Endothelial cell of umbilical vein (primary cell): ENCODE data around the gene GOLPH3L.

Experiments
- EZH2 ChIP-seq: IDR thresholded peaks from 2 replicates; pipeline ENCODE4 v1.6.1; 2012; ENCODE audit warnings: borderline replicate concordance, low read depth, mild to moderate bottlenecking, moderate library complexity, low read length, inconsistent platforms; ENCODE audit not compliant: severe bottlenecking
- FOS ChIP-seq: IDR thresholded peaks from 2 replicates; pipeline ENCODE4 v1.6.1; 2011; ENCODE audit warnings: mild to moderate bottlenecking, low read length, moderate library complexity, borderline replicate concordance; ENCODE audit not compliant: insufficient read depth
- GATA2 ChIP-seq: IDR thresholded peaks from 2 replicates; pipeline ENCODE4 v1.7.0; 2011; ENCODE audit warnings: low read depth, mild to moderate bottlenecking, moderate library complexity, mixed read lengths, low read length; ENCODE audit not compliant: insufficient read length, insufficient read depth
- JUN ChIP-seq: IDR thresholded peaks from 2 replicates; pipeline ENCODE4 v1.6.1; 2011; ENCODE audit warnings: borderline replicate concordance, low read depth; ENCODE audit not compliant: insufficient read length, insufficient read depth
- MYC ChIP-seq: IDR thresholded peaks from one replicate; pipeline ENCODE4 v1.6.1; 2011; ENCODE audit warnings: mild to moderate bottlenecking, low read depth, low read length
- POLR2A ChIP-seq: IDR thresholded peaks from 2 replicates; pipeline ENCODE4 v1.6.1; 2012; ENCODE audit warnings: low read depth, mild to moderate bottlenecking, control low read depth, low read length
- POLR2AphosphoS5 ChIP-seq: IDR thresholded peaks from 2 replicates; pipeline ENCODE4 v1.6.1; 2012; ENCODE audit warnings: low read depth, mild to moderate bottlenecking, control low read depth, low read length, moderate library complexity; ENCODE audit not compliant: insufficient read depth
- TF ChIP-seq, protein P1 (sequence below), 2 donors: IDR thresholded peaks; 1 replicate in 1 of 2; 2 replicates in 1 of 2; pipeline ENCODE4 v1.5.1; 2011; ENCODE audit warnings: low read length in 2 of 2, mild to moderate bottlenecking in 2 of 2, moderate library complexity in 2 of 2, control low read depth in 1 of 2, inconsistent platforms in 1 of 2, low read depth in 1 of 2; ENCODE audit not compliant: insufficient read depth in 1 of 2; ENCODE audit errors: extremely low read depth in 1 of 2
- TF ChIP-seq, protein P2 (sequence below): IDR thresholded peaks from 2 replicates; pipeline ENCODE4 v1.6.1; 2011; ENCODE audit not compliant: insufficient read depth, insufficient read length

DNA sequence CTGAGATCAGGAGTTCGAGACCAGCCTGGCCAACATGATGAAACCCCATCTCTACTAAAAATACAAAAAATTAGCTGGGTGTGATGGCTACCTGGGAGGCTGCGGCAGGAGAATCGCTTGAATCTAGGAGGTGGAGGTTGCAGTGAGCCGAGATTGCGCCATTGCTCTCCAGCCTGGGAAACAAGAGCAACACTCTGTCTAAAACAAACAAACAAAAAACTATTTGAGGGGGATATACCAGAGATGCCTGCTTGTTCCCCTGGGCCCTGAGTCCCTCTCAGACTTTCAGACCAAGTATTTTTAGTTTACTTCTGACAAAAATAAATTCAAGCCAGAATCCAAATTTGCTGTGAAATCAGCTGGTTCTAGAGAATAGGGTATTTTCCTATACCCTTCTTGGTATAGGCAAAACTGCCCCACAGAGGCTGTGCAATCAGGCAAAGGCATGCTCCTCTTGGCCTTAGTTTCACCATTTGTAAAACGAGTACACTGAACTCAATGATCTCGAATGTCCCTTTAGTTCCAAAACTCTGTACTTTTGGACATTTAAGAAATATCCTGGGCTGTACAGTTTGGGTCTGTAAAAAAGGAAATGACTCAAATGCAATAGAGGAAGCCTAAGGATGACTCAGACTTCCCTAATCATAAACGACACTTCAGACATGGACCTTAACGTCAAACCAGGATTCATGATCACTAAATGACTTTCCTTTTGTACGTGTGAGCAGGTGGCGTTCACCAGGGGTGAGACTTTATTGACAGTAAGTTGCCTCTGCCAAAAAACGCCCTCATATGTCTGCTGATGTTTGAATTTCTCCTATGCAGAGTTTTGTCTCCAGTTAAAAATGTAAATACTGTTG lies 83.7 kb downstream of the GOLPH3L start:
- TF ChIP-seq, protein P1, sequence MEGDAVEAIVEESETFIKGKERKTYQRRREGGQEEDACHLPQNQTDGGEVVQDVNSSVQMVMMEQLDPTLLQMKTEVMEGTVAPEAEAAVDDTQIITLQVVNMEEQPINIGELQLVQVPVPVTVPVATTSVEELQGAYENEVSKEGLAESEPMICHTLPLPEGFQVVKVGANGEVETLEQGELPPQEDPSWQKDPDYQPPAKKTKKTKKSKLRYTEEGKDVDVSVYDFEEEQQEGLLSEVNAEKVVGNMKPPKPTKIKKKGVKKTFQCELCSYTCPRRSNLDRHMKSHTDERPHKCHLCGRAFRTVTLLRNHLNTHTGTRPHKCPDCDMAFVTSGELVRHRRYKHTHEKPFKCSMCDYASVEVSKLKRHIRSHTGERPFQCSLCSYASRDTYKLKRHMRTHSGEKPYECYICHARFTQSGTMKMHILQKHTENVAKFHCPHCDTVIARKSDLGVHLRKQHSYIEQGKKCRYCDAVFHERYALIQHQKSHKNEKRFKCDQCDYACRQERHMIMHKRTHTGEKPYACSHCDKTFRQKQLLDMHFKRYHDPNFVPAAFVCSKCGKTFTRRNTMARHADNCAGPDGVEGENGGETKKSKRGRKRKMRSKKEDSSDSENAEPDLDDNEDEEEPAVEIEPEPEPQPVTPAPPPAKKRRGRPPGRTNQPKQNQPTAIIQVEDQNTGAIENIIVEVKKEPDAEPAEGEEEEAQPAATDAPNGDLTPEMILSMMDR (IDR thresholded peaks at IDR 0.05; ENCODE audit: extremely low read depth in 1 of 2, insufficient read depth in 1 of 2, low read depth in 1 of 2, low read length in 2 of 2), result no peak
- TF ChIP-seq EZH2 (no peak), FOS (peak; percentile 95), GATA2 (no peak), JUN (peak; percentile 100), POLR2A (peak; percentile 78), POLR2AphosphoS5 (peak; percentile 71), MYC (no peak)
- TF ChIP-seq, protein P2, sequence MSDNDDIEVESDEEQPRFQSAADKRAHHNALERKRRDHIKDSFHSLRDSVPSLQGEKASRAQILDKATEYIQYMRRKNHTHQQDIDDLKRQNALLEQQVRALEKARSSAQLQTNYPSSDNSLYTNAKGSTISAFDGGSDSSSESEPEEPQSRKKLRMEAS, result no peak
